HCT116 (cell line): ENCODE measurements around the gene DKK3. TPM values are rescaled to one million over a fixed set of nuclear protein-coding genes. Genes with fewer than 3 reads are reported as not detected.

Experiments used
- ATAC-seq: fragments of 200-7000 bp; cut with Tn5 transposase; 2 replicates; pipeline ENCODE4 v1.9.1; 2020; ENCODE audit warnings: mild to moderate bottlenecking, moderate library complexity
- BruUV-seq: library from RNA; stranded (reverse); fragments of 400-500 nt; replicated peaks from 2 replicates; lab custom pipeline; 2021; lab: Mats Ljungman, UMichigan
- CTCF ChIA-PET: fragments of 300-600 bp; sonication (Branson Sonifier 250); formaldehyde crosslinking; loops from one replicate; lab custom pipeline; 2021; ENCODE audit warnings: antibody characterized with exemption; lab: Charles Lee
- POLR2A ChIA-PET: fragments of 300-600, 350-600 bp; sonication (Branson Sonifier 250); formaldehyde crosslinking; loops from one replicate; lab custom pipeline; 2021; ENCODE audit warnings: antibody characterized with exemption; lab: Charles Lee
- RAD21 ChIA-PET, 2 experiments: fragments of 300-600 bp; sonication (Branson Sonifier 250); formaldehyde crosslinking; loops; one replicate each; lab custom pipeline; 2023; ENCODE audit warnings: low total read pairs in 2 of 2; ENCODE audit not compliant: uncharacterized antibody in 2 of 2, unreplicated experiment in 2 of 2, low non-redundant PET in 1 of 2; lab: Charles Lee
- DNase-seq: peaks from one replicate; pipeline ENCODE4 v3.0.0-alpha.2; 2010; ENCODE audit warnings: low read depth, low spot score
- H2AFZ ChIP-seq: fragments of 200-600 bp; shearing (Covaris generic), sonication (generic); 2 replicates; pipeline ENCODE4 v1.6.1; 2017; ENCODE audit warnings: low read depth, mixed run types, mixed read lengths, antibody characterized with exemption, low read length; ENCODE audit not compliant: poor library complexity, severe bottlenecking
- H3K27ac ChIP-seq: 2 replicates; pipeline ENCODE4 v1.5.1; 2012; ENCODE audit warnings: low read depth, low read length
- H3K27me3 ChIP-seq: fragments of 200-600 bp; sonication (generic); 2 replicates; pipeline ENCODE4 v1.6.1; 2016; ENCODE audit warnings: mixed run types, low read length, mixed read lengths; ENCODE audit not compliant: insufficient read depth
- H3K36me3 ChIP-seq, 2 experiments: fragments of 200-500 bp in 1 of 2; fragments of 200-600 bp in 1 of 2; sonication (Bioruptor generic) in 1 of 2; sonication (generic) in 1 of 2; 2 replicates each; pipeline versions ENCODE4 v1.5.1 to v1.6.1; 2014 to 2016; ENCODE audit warnings: low read length in 2 of 2, inconsistent platforms in 1 of 2, mixed read lengths in 1 of 2, mixed run types in 1 of 2; ENCODE audit not compliant: insufficient read depth in 2 of 2, control insufficient read depth in 1 of 2
- H3K4me1 ChIP-seq, 2 experiments: fragments of 200-600 bp in 1 of 2; sonication (generic) in 1 of 2; 2 replicates each; pipeline versions ENCODE4 v1.5.1 to v1.6.1; 2012 to 2017; ENCODE audit warnings: low read length in 2 of 2, inconsistent platforms in 1 of 2, mild to moderate bottlenecking in 1 of 2, mixed read lengths in 1 of 2, mixed run types in 1 of 2, moderate library complexity in 1 of 2; ENCODE audit not compliant: insufficient read depth in 2 of 2, control insufficient read depth in 1 of 2
- H3K4me2 ChIP-seq: fragments of 200-600 bp; sonication (generic); 2 replicates; pipeline ENCODE4 v1.6.1; 2017; ENCODE audit warnings: mixed run types, low read length, mixed read lengths
- H3K4me3 ChIP-seq, 2 experiments: fragments of 200-600 bp in 1 of 2; sonication (generic) in 1 of 2; replicated peaks in 1 of 2; 2 replicates each; pipeline ENCODE4 v1.5.1; 2011 to 2016; ENCODE audit warnings: low read length in 2 of 2, control low read depth in 1 of 2, low read depth in 1 of 2, mild to moderate bottlenecking in 1 of 2, mixed read lengths in 1 of 2, mixed run types in 1 of 2
- H3K79me2 ChIP-seq: fragments of 200-600 bp; sonication (generic); 2 replicates; pipeline ENCODE4 v1.6.1; 2017; ENCODE audit warnings: mild to moderate bottlenecking, mixed run types, low read length, moderate library complexity, mixed read lengths; ENCODE audit not compliant: insufficient read depth
- H3K9ac ChIP-seq: fragments of 200-600 bp; sonication (generic); 2 replicates; pipeline ENCODE4 v1.6.1; 2016; ENCODE audit warnings: low read length, mixed read lengths
- H3K9me2 ChIP-seq: fragments of 200-600 bp; sonication (generic), shearing (Covaris generic); 2 replicates; pipeline ENCODE4 v1.6.1; 2017; ENCODE audit warnings: mixed run types, mild to moderate bottlenecking, moderate library complexity; ENCODE audit not compliant: insufficient read depth
- H3K9me3 ChIP-seq, 2 experiments: fragments of 200-500 bp in 1 of 2; fragments of 200-600 bp in 1 of 2; sonication (Bioruptor generic) in 1 of 2; sonication (generic) in 1 of 2; 2 replicates each; pipeline ENCODE4 v1.6.1; 2014 to 2017; ENCODE audit warnings: low read length in 2 of 2, mixed read lengths in 2 of 2, inconsistent platforms in 1 of 2, low read depth in 1 of 2, mild to moderate bottlenecking in 1 of 2, mixed run types in 1 of 2, moderate library complexity in 1 of 2; ENCODE audit not compliant: control insufficient read depth in 1 of 2, insufficient read depth in 1 of 2
- H4K20me1 ChIP-seq: fragments of 200-600 bp; sonication (generic), shearing (Covaris generic); 2 replicates; pipeline ENCODE4 v1.6.1; 2017; ENCODE audit warnings: mixed run types, mild to moderate bottlenecking, moderate library complexity; ENCODE audit not compliant: insufficient read depth
- ATF3 ChIP-seq: IDR thresholded peaks from 2 replicates; pipeline ENCODE4 v1.6.1; 2012
- CBX3 ChIP-seq: IDR thresholded peaks from 2 replicates; pipeline ENCODE4 v1.6.1; 2012; ENCODE audit warnings: low read depth
- CEBPB ChIP-seq: IDR thresholded peaks from 2 replicates; pipeline ENCODE4 v1.6.1; 2012; ENCODE audit warnings: low read depth
- EGR1 ChIP-seq: IDR thresholded peaks from 2 replicates; pipeline ENCODE4 v1.6.1; 2012; ENCODE audit warnings: low read depth
- ELF1 ChIP-seq: IDR thresholded peaks from 2 replicates; pipeline ENCODE4 v1.6.1; 2012; ENCODE audit warnings: low read depth, borderline replicate concordance
- EZH2 ChIP-seq: fragments of 200-600 bp; sonication (generic); IDR thresholded peaks from 2 replicates; pipeline ENCODE4 v1.6.1; 2017; ENCODE audit warnings: antibody characterized with exemption, mixed run types
- FOSL1 ChIP-seq: IDR thresholded peaks from 2 replicates; pipeline ENCODE4 v1.6.1; 2012; ENCODE audit warnings: low read depth
- POLR2A ChIP-seq: IDR thresholded peaks from 2 replicates; pipeline ENCODE4 v1.7.0; 2011; ENCODE audit warnings: borderline replicate concordance; ENCODE audit not compliant: insufficient read depth, insufficient read length; ENCODE audit errors: extremely low read depth
- POLR2AphosphoS5 ChIP-seq: IDR thresholded peaks from 2 replicates; pipeline ENCODE4 v1.6.1; 2011; ENCODE audit warnings: mild to moderate bottlenecking, low read depth, low read length, moderate library complexity
- RAD21 ChIP-seq: IDR thresholded peaks from 2 replicates; pipeline ENCODE4 v1.6.1; 2012; ENCODE audit warnings: low read depth, mild to moderate bottlenecking
- REST ChIP-seq: IDR thresholded peaks from 2 replicates; pipeline ENCODE4 v1.6.1; 2012; ENCODE audit warnings: low read depth
- TCF7L2 ChIP-seq: IDR thresholded peaks from 2 replicates; pipeline ENCODE4 v1.7.0; 2011; ENCODE audit warnings: borderline replicate concordance, inconsistent platforms; ENCODE audit not compliant: insufficient read depth, insufficient read length; ENCODE audit errors: extremely low read depth
- YY1 ChIP-seq: IDR thresholded peaks from 2 replicates; pipeline ENCODE4 v1.6.1; 2011; ENCODE audit warnings: low read length, low read depth, moderate library complexity, mild to moderate bottlenecking; ENCODE audit not compliant: insufficient replicate concordance; ENCODE audit errors: extremely low read depth
- ZFX ChIP-seq: fragments of 450-650 bp; IDR thresholded peaks from 2 replicates; pipeline ENCODE4 v1.6.1; 2017
- ZNF274 ChIP-seq: fragments of 200-500 bp; sonication (Bioruptor generic); IDR thresholded peaks from 2 replicates; pipeline ENCODE4 v1.6.1; 2014; ENCODE audit warnings: mild to moderate bottlenecking, low read depth, low read length, inconsistent platforms
- intact Hi-C: fragments of 100-400 bp; cut with micrococcal nuclease; formaldehyde crosslinking; loops from 2 replicates; pipeline ENCODE4 v1.10.0; 2022
- total RNA-seq: library from RNA; stranded (reverse); gene quantifications from one replicate; pipeline ENCODE4 v1.2.1, GENCODE V29; 2021; ENCODE audit not compliant: unreplicated experiment
- TF ChIP-seq, protein P1 (sequence below): IDR thresholded peaks from 2 replicates; pipeline ENCODE4 v1.6.1; 2012

The DKK3 gene
- total RNA-seq, 1 experiment from 2014 or later, result 0.49 TPM

DNA sequence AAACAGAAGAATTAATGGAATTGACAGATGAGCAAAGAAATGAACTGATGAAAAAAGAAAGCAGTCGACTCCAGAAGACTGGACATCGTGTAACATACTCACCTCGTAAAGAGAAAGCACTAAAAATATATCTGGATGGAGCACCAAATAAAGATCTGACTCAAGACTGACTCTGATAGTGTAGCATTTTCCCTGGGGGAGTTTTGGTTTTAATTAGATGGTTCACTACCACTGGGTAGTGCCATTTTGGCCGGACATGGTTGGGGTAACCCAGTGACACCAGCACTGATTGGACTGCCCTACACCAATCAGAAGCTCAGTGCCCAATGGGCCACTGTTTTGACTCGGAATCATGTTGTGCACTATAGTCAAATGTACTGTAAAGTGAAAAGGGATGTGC is 52.4 kb downstream of the DKK3 start:
- ChIA-PET RAD21 (no interaction called here), POLR2A (no interaction called here), CTCF (interaction anchor here (1.0 to 2.9 kb wide), 2 partner anchors 11 kb away, joined by 4 to 15 read pairs; no protein-coding TSS in a partner anchor)
- H3K27ac ChIP-seq, result no peak overlapping the region
- intact Hi-C loops, result no loop called here
- no peak overlapping the region for H3K4me3 ChIP-seq
- no peaks in the 10 kb centered on the region for H4K20me1 ChIP-seq
- H3K36me3 ChIP-seq, result peaks cover 15 to 22% of the 10 kb centered on the region in 2 experiments
- H3K9me2 ChIP-seq, result no peaks in the 10 kb centered on the region
- H3K9me3 ChIP-seq, result no peaks in the 10 kb centered on the region
- no peak for TF ChIP-seq CEBPB
- TF ChIP-seq ATF3, result no peak
- TF ChIP-seq ZFX, result no peak
- no peak for TF ChIP-seq EZH2
- TF ChIP-seq ELF1, result no peak
- TF ChIP-seq CBX3, result no peak
- no peak for TF ChIP-seq TCF7L2
- TF ChIP-seq ZNF274, result no peak
- TF ChIP-seq POLR2A, result no peak
- no peak for TF ChIP-seq FOSL1
- no peak for TF ChIP-seq EGR1
- TF ChIP-seq YY1, result no peak
- H3K27me3 ChIP-seq, result no peaks in the 10 kb centered on the region
- no peak for DNase-seq
- H2AFZ ChIP-seq, result no peak overlapping the region
- H3K79me2 ChIP-seq, result no peaks in the 10 kb centered on the region
- ATAC-seq, result no peak
- no peak overlapping the region for H3K9ac ChIP-seq
- no TSS peak for BruUV-seq
- H3K4me1 ChIP-seq, result no peaks in the 10 kb centered on the region
- H3K4me2 ChIP-seq, result no peak overlapping the region

GRCh38 chr11:11952036-11952435 is 56.4 kb downstream of the DKK3 start:
- RAD21 ChIA-PET, result no interaction called here
- Histone ChIP-seq H3K4me2 (no peak overlapping the region), H3K27me3 (no peaks in the 10 kb centered on the region), H3K79me2 (no peaks in the 10 kb centered on the region), H3K9ac (no peak overlapping the region), H3K9me3 (no peaks in the 10 kb centered on the region), H3K4me3 (no peak overlapping the region), H2AFZ (no peak overlapping the region), H3K4me1 (no peaks in the 10 kb centered on the region), H4K20me1 (no peaks in the 10 kb centered on the region), H3K9me2 (no peaks in the 10 kb centered on the region), H3K36me3 (peaks cover 15 to 28% of the 10 kb centered on the region in 2 experiments), H3K27ac (no peak overlapping the region)
- ATAC-seq (no peak), DNase-seq (no peak)
- BruUV-seq, result no TSS peak
- POLR2A ChIA-PET, result no interaction called here
- intact Hi-C loops, result no loop called here
- CTCF ChIA-PET, result no interaction called here
- TF ChIP-seq, protein P1, sequence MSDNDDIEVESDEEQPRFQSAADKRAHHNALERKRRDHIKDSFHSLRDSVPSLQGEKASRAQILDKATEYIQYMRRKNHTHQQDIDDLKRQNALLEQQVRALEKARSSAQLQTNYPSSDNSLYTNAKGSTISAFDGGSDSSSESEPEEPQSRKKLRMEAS, result no peak
- TF ChIP-seq ZFX, result no peak
- no peak for TF ChIP-seq YY1
- no peak for TF ChIP-seq POLR2AphosphoS5
- TF ChIP-seq ELF1, result no peak
- TF ChIP-seq RAD21, result no peak
- no peak for TF ChIP-seq ZNF274
- no peak for TF ChIP-seq REST
- no peak for TF ChIP-seq TCF7L2
